NCI-H2029 (cell line): Measurements from ENCODE around the gene CLDN6.
A peak's percentile ranks its signal among the peaks of the same experiment; 100 is the strongest.

ENCODE experiments used
- DNase-seq: peaks from one replicate; lab custom pipeline; 2025; lab: John Stamatoyannopoulos, UW

CLDN6 gene

DNA sequence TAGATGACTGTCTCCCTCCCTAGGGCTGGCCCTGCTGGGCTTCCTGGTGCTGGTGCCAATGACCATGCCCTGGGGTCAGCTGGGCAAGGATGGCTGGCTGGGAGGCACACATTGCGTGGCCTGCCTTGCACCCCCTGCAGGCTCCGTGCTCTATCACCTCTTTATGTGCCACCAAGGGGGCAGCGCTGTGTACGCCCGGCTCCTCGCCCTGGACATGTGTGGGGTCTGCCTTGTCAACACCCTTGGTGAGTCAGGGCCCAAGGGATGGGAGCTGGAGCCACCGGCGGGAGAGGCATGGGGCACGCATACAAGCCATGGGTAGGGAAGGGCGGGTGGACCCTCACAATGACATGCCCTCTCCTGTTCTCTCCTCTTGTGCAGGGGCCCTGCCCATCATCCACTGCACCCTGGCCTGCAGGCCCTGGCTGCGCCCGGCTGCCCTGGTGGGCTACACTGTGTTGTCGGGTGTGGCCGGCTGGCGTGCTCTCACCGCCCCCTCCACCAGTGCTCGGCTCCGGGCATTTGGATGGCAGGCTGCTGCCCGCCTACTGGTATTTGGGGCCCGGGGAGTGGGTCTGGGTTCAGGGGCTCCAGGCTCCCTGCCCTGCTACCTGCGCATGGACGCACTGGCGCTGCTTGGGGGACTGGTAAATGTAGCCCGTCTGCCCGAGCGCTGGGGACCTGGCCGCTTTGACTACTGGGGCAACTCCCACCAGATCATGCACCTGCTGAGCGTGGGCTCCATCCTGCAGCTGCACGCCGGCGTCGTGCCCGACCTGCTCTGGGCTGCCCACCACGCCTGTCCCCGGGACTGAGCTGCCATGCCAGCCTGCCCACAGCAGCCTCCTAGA, 46.6 kb downstream of the CLDN6 start:
- DNase-seq: no peak

DNA sequence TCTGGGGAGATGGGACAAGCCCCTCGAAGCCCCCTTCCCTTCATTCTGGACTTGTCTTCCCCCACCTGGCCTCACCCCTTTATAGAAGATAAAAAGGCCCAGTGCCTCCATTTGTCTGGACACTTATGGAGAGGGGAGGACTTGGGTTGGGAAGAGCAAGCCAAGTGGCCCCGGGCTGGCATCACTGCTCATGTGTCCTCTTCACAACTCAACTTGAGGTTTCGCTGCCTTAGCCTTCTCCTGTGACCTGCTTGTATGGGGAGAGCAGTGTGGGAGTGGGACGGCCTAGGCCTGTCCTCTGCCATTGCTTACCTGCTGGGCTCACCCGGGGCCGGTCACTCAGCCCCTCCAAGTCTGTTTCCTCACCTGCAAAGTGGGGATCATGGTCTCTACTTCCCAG, 47.4 kb downstream of the CLDN6 start:
- DNase-seq: no peak

DNA sequence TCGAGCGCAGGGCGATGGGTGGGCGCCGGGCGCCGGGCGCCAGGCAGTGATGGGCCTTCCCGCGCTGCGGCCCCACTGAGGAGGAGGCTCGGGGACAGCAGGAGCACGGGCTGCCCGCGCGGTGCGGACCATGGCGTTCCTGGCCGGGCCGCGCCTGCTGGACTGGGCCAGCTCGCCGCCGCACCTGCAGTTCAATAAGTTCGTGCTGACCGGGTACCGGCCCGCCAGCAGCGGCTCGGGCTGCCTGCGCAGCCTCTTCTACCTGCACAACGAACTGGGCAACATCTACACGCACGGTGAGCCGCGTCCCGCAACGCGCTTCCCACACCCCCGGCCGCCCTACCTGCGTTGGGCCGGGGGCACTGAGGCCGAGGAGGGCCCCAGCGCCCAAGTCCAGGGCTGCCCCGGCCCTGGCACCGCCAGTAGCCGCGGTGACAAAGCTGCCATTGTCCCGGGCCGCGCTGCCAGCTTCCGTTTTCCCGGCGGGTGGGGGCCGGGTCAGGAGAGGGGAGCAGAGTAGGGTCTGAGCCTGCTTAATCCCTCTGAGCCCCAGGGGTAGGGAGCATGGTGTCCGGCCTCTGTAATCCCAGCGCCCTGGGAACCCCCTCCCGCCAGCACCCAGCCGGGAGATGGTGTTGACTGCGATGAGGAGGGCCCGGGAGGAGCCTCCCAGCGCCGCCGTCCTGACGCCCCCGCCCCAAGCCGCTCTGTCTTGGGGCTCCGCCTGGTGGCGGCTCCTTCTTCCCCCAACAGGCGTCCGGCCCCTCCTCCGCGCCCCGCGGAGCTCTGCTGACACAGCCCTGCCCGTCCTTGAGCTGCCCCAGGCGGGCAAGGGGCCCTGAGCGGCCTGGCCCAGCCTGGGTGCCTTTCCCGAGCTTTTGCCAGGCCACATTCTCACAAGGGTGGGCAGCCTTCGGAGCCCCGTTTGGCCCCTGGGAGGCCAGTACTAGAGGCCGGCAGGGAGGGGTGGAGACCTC, 48.1 kb downstream of the CLDN6 start:
- no peak for DNase-seq

DNA sequence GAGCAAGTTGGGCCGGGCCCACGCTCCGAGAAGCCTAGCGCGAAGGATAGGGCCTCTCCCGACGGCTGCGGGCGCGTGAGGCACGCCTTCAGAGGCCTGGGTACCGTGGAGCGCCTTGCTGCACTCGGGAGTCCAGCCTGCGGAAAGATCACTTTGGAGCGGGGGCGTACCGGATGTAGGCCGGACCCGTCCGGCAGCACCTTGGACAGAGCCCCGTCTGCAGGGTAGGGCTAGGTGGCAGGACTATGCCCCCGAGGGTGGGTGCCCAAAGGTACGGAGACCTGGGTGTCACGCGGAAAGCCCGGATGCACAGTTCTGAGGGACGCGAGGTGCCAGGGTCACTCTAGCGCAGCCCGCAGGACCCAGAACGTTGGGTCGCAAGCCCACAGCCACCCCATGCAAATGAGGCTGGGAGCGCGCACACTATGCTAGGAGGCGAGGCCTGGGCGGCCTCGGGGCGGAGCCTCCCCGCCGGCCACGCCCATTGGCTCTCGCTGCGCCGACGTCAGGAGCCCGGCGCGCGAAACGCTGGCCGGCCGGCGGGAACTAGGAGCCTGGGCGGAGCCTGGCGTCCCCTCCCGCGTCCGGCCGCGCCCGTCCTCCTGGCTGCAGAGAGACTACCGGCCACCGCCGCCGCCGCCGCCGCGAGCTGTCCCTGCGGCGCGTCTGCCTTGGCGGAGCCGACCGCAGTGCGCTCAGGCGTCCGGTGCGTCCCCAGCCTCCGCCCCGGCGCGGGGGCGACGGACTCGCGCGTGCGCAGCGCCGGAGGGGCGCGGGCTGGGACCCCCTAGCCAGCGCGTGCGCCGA, 49.0 kb downstream of the CLDN6 start, which contains the start of gene PAQR4:
Gene PAQR4 (plus strand): TSS at position 611 of the 807 bp plus-strand sequence. CDS start 327 bp downstream, outside the sequence.
- peak; percentile 82 for DNase-seq

DNA sequence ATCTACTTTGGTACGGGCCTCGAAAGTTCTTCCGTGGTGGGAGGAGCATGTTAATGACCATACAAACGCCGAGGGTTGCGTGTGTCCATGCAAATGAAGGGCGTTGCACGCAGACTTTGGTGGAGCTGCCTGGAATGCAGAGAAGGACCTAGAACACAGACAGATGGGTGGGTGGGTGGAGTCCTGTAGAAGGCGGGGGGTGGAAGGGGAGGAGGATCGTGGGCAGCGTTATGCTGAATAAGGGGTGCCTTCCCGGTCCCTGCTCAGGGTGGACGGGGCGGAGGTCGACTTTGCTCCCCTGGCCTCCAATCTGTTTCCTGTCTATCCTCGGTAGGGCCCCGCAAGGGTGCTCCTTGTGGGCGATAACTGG, 49.6 kb downstream of the CLDN6 start:
- no peak for DNase-seq

DNA sequence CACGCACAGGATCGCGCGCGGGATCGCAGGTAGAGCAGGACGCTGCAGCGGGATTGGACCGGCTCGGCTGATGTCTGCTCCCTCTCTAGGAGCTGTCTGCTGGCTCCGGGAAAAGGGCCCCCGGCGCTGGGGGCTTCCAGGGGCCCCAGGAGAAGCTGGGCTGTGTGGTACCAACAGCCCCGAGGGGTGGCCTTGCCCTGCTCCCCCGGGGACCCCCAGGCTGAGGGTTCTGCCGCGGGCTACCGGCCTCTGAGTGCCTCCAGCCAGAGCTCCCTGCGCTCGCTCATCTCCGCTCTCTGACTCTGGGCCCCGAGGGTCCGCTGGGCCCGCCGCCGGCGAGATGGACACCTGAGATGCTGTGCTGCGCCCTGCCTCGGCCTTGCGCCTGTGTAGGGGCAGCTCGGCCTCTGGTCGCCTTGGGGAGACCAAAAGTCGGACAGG, 50.2 kb downstream of the CLDN6 start:
- DNase-seq: no peak

DNA sequence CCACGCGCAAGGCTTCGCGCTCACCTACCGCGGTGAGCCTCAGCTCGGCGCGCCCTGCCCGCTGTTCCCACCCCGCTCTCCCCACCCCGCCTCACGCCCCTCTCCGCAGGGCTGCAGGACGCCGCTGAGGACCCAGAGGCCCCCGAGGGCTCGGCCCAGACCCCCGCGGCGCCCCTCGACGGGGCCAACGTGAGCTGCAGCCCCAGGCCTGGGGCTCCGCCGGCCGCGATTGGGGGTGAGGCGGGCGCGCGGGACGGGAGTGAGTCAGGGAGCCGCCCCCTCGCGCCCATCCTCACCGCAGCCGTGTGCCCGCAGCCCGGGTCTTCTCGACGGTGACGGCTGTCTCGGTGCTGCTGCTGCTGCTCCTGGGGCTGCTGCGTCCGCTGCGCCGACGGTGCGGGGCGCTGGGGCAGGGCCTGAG, 50.8 kb downstream of the CLDN6 start:
- no peak for DNase-seq

DNA sequence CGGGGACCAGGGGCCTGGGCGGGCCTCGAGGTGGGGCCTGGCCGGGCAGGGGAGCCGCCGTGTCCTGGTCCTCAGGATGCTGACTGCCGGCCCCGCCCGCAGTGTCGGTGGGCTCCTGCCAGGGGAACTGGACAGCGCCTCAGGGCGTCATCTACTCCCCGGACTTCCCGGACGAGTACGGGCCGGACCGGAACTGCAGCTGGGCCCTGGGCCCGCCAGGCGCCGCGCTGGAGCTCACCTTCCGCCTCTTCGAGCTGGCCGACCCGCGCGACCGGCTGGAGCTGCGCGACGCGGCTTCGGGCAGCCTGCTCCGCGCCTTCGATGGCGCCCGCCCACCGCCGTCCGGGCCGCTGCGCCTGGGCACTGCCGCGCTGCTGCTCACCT, 51.2 kb downstream of the CLDN6 start:
- DNase-seq: no peak

DNA sequence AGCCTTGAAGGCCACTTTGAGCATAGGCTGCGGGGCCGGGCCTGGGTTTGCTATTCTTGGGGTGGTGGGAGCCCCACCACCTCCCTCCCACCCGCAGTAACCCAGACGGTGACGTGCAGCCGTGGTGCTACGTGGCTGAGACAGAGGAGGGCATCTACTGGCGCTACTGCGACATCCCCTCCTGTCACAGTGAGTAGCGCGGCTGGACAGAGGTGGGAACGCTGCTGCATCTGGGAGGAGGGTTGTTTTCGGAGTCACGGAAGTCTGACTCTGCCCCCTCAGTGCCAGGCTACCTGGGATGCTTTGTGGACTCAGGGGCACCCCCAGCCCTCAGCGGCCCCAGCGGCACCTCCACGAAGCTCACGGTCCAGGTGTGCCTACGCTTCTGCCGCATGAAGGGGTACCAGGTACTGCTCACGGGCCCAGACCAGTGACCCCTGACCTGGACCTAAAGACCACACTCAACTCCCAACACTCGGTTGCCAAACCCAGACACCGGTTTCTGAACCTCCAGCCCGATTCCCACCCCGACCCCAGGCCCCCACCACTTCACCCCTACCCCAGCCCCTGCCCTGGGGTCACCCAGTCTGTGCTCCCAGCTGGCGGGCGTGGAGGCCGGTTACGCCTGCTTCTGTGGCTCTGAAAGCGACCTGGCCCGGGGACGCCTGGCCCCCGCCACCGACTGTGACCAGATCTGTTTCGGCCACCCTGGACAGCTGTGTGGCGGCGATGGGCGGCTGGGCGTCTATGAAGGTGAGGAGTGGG, 51.8 kb downstream of the CLDN6 start:
- DNase-seq: no peak
